Measurements from ENCODE around the gene AHRR. TPM values are rescaled to one million over a fixed set of nuclear protein-coding genes. Genes with fewer than 3 reads are reported as not detected.

Gene AHRR
- total RNA-seq, 1 donor from 2014 or later = 8.4 TPM

DNA sequence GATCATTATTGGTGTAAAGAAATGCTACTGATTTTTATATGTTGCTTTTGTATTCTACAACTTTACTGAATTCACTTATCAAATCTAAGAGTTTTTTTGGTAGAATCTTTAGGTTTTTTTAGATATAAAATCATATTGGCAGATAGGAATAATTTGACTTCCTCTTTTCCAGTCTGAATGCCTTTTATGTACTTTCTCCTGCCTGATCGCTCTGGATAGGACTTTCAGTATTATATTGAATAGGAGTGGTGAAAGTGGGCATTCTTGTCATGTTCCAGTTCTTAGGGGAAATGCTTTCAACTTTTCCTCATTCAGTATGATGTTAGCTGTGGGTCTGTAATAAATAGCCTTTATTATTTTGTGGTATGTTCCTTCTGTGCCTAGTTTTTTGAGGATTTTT is 8.3 kb downstream of the AHRR start:
- TF ChIP-seq, protein P1, sequence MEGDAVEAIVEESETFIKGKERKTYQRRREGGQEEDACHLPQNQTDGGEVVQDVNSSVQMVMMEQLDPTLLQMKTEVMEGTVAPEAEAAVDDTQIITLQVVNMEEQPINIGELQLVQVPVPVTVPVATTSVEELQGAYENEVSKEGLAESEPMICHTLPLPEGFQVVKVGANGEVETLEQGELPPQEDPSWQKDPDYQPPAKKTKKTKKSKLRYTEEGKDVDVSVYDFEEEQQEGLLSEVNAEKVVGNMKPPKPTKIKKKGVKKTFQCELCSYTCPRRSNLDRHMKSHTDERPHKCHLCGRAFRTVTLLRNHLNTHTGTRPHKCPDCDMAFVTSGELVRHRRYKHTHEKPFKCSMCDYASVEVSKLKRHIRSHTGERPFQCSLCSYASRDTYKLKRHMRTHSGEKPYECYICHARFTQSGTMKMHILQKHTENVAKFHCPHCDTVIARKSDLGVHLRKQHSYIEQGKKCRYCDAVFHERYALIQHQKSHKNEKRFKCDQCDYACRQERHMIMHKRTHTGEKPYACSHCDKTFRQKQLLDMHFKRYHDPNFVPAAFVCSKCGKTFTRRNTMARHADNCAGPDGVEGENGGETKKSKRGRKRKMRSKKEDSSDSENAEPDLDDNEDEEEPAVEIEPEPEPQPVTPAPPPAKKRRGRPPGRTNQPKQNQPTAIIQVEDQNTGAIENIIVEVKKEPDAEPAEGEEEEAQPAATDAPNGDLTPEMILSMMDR (IDR thresholded peaks at IDR 0.05) = no peak
- Histone ChIP-seq H3K36me3 (no peaks in the 10 kb centered on the region), H3K9me3 (no peaks in the 10 kb centered on the region), H3K27me3 (ENCODE audit: low read depth) (no peaks in the 10 kb centered on the region), H3K27ac (no peak overlapping the region), H3K4me3 (no peak overlapping the region), H3K4me1 (no peaks in the 10 kb centered on the region)
- no peak for ATAC-seq
- DNase-seq = no peak
- intact Hi-C loops (cut with DNase I) = no loop called here

DNA sequence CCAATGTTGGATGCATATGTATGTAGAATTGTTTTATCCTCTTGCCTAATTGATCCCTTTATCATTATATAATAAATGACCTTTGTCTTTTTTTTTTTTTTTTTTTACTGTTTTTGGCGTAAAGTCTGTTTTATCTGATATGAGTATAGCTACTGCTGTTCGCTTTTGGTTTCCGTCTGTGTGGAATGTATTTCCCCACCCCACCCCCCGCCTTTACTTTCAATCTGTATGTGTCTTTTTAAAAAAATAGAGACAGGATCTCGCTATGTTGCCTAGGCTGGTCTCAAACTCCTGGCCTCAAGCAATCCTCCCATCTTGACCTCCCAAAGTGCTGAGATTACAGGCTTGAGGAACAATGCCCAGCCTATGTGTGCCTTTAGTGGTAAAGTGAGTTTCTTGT is 11.3 kb downstream of the AHRR start:
- TF ChIP-seq, protein P1 (IDR thresholded peaks at IDR 0.05) = no peak
- Histone ChIP-seq H3K9me3 (no peaks in the 10 kb centered on the region), H3K27ac (no peak overlapping the region), H3K36me3 (no peaks in the 10 kb centered on the region), H3K4me1 (no peaks in the 10 kb centered on the region), H3K27me3 (ENCODE audit: low read depth) (no peaks in the 10 kb centered on the region), H3K4me3 (no peak overlapping the region)
- intact Hi-C loops (cut with DNase I) = no loop called here
- ATAC-seq (no peak), DNase-seq (no peak)

DNA sequence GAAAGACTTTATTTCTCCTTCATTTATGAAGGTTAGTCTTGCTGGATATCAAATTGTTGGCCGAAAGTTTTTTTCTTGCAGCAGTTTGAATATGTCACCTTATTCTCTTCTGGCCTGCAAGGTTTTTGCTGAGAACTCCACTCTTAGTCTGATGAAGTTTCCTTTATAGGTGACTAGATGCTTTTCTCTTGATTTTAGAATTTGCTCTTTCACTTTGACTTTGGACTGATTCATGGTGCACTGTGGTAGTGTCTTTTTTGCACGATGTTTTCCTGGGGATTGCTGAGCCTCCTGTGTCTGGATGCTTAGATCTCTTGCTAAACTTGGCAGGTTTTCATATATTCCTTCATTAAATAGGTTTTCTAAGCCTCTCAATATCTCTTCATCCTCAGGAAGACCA is 12.4 kb downstream of the AHRR start:
- intact Hi-C loops (cut with DNase I) = no loop called here
- DNase-seq = no peak
- Histone ChIP-seq H3K4me3 (no peak overlapping the region), H3K9me3 (no peaks in the 10 kb centered on the region), H3K36me3 (no peaks in the 10 kb centered on the region), H3K27ac (no peak overlapping the region), H3K4me1 (no peaks in the 10 kb centered on the region), H3K27me3 (ENCODE audit: low read depth) (no peaks in the 10 kb centered on the region)
- ATAC-seq = no peak
- TF ChIP-seq, protein P1 (IDR thresholded peaks at IDR 0.05) = no peak

DNA sequence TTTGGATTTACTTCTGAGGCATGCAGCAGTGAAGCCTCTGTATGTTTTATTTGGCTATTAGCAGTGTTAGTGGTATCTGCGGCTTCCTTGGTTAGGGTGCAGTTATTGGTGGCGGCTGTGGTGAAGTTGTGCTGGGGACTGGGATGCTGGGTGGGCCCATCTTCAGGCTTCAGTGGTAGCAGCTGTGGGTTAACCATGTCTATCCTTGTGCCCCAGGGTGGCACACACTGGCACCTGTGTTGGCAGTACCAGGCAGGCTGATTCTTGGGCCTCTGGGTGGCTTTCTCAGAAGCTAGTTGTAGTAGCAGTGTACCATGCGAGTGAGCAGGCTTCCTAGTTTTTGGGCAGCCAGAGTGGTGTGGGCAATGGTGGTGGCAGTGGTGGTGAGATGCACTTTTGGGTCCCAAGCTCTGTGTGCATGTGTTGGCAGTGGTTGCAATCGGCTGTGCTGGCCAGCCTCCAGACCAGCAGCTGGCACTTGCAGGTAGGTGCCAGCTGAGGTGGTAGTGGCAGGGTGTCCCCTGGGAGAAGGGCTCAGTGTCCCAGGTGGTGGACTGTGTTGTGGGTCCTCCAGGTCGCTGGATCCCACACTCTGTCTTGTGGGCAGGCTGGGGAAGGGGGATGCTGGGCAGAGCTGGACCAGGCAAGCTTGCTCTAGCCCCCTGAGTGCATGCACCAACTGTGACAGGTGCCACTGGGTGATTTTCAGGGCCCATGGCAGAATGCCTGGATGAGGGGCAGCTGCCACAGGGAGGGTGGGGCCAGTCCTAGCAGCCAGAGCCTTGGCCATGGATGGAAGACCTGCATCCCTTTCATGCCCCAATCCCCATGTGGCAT is 13.6 kb downstream of the AHRR start:
- DNase-seq (no peak), ATAC-seq (peak in 1 of 2 donors; percentile 15)
- no peaks in the 10 kb centered on the region for H3K4me1 ChIP-seq
- H3K4me3 ChIP-seq = no peak overlapping the region
- intact Hi-C loops (cut with DNase I) = no loop called here
- H3K36me3 ChIP-seq = no peaks in the 10 kb centered on the region
- H3K9me3 ChIP-seq = no peaks in the 10 kb centered on the region
- TF ChIP-seq, protein P1 (IDR thresholded peaks at IDR 0.05) = no peak
- no peak overlapping the region for H3K27ac ChIP-seq
- H3K27me3 ChIP-seq (ENCODE audit: low read depth) = no peaks in the 10 kb centered on the region

DNA sequence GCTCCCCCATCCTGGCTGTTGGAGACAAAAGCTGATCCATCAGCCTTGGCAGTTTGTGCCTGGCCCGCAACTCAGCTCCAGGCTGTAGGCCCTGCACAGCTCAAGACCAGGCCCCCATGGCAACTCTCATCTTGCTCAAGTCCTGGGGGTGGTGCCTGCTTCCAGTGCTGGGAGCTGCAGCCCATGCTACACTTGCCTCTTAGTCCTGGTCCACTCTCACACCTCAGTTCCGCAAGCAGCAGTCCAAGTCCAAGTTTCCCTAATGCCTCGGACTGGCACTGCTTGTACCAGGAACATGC is 14.2 kb downstream of the AHRR start:
- Histone ChIP-seq H3K27ac (no peak overlapping the region), H3K4me3 (no peak overlapping the region), H3K36me3 (no peaks in the 10 kb centered on the region), H3K27me3 (ENCODE audit: low read depth) (no peaks in the 10 kb centered on the region), H3K4me1 (no peaks in the 10 kb centered on the region), H3K9me3 (no peaks in the 10 kb centered on the region)
- ATAC-seq = peak in 1 of 2 donors; percentile 25
- TF ChIP-seq, protein P1 (IDR thresholded peaks at IDR 0.05) = no peak
- no peak for DNase-seq
- intact Hi-C loops (cut with DNase I) = no loop called here

Measured in lower lobe of right lung (tissue), 2 donors.